OCI-LY1 (cell line): ENCODE results near the gene TTLL10.

Experiments
- EZH2 ChIP-seq: fragments of 200-600 bp; sonication (generic), shearing (Covaris generic); IDR thresholded peaks from 2 replicates; pipeline ENCODE4 v1.8.0; 2017; ENCODE audit warnings: borderline replicate concordance, mixed run types, mild to moderate bottlenecking, antibody characterized with exemption, low read length, moderate library complexity, mixed read lengths
- TF ChIP-seq, protein P1 (sequence below): fragments of 200-600 bp; sonication (generic), shearing (Covaris generic); IDR thresholded peaks from 2 replicates; pipeline ENCODE4 v1.5.1; 2017; ENCODE audit warnings: mild to moderate bottlenecking, antibody characterized with exemption, low read length, moderate library complexity, mixed read lengths

DNA sequence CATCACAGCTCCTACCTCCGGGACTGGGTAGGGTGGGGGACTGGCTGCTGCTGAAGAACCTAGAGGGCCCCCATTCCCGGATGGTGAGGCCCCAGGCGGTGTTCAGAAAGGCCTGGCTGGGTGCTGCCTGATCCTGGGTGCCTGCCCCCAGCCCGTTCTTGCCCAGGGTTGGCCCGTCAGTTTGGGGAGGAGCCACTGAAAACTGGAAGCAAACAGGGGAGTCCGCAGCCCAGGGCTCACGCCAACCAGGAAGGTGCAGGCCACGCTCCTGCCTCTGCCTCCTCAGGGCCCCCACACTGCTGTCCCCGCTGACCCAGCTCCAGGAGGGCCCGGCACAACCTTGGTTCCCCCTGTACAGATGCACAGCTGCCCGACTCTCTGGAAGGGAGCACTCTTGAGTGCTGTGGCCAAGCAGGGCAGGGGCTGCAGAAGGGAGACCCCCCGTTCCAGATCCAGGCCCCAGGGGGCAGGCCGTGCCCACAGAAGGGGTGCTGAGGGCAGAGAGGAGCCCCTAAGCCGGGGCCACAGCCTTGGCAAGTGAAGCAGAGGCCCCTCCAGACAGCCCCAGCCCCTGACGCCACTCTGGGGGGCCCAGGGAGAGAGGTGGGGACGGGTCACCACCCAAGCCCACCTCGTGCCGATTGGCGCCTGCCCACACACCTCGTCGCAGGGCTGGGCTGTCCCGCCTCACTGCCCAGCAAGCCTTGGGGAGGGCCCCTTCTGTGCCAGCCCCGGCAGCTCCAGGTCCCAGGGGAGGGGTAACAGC lies 67.3 kb downstream of the TTLL10 start:
- TF ChIP-seq, protein P1, sequence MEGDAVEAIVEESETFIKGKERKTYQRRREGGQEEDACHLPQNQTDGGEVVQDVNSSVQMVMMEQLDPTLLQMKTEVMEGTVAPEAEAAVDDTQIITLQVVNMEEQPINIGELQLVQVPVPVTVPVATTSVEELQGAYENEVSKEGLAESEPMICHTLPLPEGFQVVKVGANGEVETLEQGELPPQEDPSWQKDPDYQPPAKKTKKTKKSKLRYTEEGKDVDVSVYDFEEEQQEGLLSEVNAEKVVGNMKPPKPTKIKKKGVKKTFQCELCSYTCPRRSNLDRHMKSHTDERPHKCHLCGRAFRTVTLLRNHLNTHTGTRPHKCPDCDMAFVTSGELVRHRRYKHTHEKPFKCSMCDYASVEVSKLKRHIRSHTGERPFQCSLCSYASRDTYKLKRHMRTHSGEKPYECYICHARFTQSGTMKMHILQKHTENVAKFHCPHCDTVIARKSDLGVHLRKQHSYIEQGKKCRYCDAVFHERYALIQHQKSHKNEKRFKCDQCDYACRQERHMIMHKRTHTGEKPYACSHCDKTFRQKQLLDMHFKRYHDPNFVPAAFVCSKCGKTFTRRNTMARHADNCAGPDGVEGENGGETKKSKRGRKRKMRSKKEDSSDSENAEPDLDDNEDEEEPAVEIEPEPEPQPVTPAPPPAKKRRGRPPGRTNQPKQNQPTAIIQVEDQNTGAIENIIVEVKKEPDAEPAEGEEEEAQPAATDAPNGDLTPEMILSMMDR, result no peak
- no peak for TF ChIP-seq EZH2
